GM12891 (cell line): ENCODE measurements around the gene RPP40.

Experiments used
- DNase-seq: peaks from one replicate; pipeline ENCODE4 v3.0.0; 2011; ENCODE audit warnings: low spot score; ENCODE audit not compliant: insufficient read length
- FAIRE-seq: peaks from 2 replicates; lab custom pipeline; 2011; peaks lifted over from hg19 to GRCh38; lab: Jason Lieb, UNC
- PAX5 ChIP-seq: IDR thresholded peaks from 2 replicates; pipeline ENCODE4 v1.6.1; 2011; ENCODE audit warnings: low read length, moderate library complexity, mild to moderate bottlenecking; ENCODE audit not compliant: insufficient read depth, severe bottlenecking
- POLR2A ChIP-seq: IDR thresholded peaks from 2 replicates; pipeline ENCODE4 v1.6.1; 2011; ENCODE audit warnings: low read depth, low read length, control low read depth
- POLR2AphosphoS5 ChIP-seq: IDR thresholded peaks from 2 replicates; pipeline ENCODE4 v1.6.1; 2011; ENCODE audit warnings: low read depth, low read length, control low read depth
- POU2F2 ChIP-seq: IDR thresholded peaks from 2 replicates; pipeline ENCODE4 v1.6.1; 2011; ENCODE audit warnings: low read depth, mild to moderate bottlenecking, control low read depth, low read length, moderate library complexity
- SPI1 ChIP-seq: IDR thresholded peaks from 2 replicates; pipeline ENCODE4 v1.6.1; 2011; ENCODE audit warnings: low read depth, low read length, control low read depth
- TAF1 ChIP-seq: IDR thresholded peaks from 2 replicates; pipeline ENCODE4 v1.6.1; 2011; ENCODE audit warnings: low read depth, low read length, control low read depth

RPP40 gene

DNA sequence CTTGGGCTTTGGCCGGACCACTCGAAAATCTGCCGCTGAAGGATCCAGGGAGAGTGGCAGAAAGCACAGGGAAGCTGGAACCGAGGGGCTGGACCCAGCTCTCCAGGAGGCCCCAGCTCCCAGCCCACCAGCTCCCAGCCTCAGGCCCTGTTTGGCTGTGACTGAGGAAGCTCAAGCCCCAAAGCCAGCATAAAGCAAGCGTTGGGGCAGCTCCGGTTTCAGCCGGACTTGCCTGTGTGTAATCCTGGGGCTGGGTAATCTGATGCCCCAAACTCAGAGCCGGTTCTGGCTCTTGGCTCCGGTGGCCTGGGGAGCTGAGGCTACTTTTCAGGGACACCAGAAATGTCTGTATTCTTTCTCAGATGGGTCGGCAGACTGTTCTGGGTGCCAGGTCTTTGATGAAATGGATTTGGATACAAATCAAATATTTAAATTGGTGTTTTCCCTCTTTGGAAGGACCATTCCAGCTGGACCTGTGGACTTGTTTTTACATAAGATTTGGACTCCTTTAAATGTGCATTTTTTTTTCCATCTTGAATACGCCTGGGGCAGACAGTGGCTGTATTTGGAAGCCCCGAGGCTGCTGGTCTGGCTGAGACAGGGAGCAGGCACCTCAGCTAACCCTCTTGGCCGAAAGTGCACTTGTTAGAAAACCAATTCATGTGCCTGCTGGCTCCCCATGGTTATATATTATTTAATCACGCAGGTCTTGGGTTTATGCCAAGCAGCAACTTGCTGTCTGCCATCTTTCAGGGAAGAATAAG lies 29.7 kb downstream of the RPP40 start:
- no peak for TF ChIP-seq POLR2A
- no peak for TF ChIP-seq TAF1
- no peak for TF ChIP-seq PAX5
- no peak for TF ChIP-seq SPI1
- no peak for TF ChIP-seq POLR2AphosphoS5

DNA sequence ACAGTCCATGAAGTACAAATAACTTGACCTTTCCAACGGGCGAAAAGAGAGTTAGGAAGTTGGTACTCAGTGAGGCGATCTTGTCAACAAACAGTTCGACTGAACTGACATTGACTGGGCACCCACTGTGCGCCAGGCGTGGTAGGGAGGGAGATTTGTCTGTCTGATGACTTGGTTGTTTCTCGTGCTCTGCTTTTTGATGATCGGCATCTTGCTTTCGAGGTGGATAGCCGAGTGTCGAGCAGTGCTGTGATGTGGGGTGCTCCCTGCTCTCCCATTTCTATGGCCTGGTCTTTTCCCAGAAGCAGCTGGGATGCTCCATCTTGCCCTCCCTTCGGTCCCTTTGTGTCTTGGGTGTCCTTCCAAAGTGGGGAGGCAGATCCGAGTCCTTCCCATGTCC lies 30.4 kb downstream of the RPP40 start:
- TF ChIP-seq POLR2A = no peak
- no peak for FAIRE-seq
- DNase-seq = no peak

More for the DNA sequence above, 29.7 kb downstream of the RPP40 start:
- DNase-seq (no peak), FAIRE-seq (no peak)

DNA sequence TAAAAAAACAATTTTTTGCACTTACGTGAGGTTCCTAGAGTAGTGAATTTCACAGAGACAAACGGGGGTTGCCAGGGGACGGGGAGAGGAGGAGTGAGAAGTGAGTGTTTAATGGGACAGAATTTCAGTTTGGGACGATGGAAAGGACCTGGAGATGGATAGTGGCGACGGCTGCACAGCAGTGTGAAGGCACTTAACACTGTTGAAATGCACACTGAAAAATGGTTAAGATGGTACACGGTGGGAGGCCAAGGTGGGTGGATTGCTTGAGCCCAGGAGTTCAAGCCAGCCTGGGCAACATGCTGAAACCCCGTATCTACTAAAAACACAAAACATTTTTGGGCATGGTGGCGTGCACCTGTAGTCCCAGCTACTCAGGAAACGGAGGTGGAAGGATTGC lies 31.4 kb downstream of the RPP40 start:
- TF ChIP-seq POU2F2 (no peak), PAX5 (no peak), TAF1 (no peak), POLR2A (no peak), SPI1 (no peak), POLR2AphosphoS5 (no peak)
- no peak for FAIRE-seq
- no peak for DNase-seq

DNA sequence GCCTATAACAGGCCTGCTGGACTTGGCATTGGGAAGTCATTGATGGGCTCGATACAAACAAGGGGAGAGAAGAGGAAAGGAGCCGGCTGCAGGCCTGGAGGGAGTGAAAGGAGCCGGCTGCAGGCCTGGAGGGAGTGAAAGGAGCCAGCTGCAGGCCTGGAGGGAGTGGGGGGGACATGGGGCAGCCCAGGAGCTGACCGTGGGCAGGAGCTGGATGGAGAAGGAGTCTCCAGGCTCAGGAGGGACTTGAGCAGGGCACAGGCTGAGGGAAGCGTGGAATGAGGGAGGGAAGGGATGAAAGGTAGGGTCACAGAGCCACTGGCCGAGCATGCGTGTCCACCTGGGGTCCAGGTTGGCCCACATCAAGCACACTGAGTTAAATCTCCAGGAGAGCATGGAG lies 32.0 kb downstream of the RPP40 start:
- TF ChIP-seq POLR2AphosphoS5 (no peak), TAF1 (no peak), POLR2A (no peak), PAX5 (no peak), POU2F2 (no peak), SPI1 (no peak)
- DNase-seq = no peak
- FAIRE-seq = no peak

DNA sequence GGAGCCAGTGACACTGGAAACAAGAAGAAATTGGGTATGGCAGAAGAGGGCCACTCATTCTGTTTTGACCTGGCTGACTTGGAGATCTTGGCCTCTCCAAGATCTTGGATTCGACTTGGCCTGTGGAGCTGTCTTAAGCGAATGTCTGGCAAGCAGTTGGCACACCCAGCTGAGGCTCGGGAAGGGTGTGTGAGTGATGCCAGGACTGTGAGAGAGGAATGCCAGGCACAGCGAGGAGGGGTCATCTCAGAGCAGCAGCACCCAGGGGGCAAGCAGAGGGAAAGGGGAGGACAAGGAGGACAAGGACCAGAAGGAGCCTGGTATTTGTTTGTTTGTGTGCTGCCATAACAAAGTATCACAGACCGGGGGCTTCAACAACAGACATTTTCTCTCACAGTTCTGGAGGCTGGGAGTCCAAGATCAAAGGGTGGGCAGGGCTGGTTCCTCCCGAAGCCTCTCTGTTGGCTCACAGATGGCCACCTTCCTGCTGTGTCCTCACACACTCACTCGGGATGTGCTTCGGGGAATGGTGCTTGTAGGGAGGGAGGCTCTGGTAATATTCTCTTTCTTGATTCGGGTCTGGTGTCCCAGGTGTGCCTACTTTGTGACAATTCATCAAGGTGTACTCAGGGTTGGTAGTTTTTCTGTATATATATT lies 33.0 kb downstream of the RPP40 start:
- no peak for DNase-seq
- TF ChIP-seq POU2F2 = no peak
- no peak for TF ChIP-seq POLR2AphosphoS5
- TF ChIP-seq POLR2A = no peak
- no peak for TF ChIP-seq SPI1
- TF ChIP-seq PAX5 = no peak
- no peak for TF ChIP-seq TAF1
- no peak for FAIRE-seq

DNA sequence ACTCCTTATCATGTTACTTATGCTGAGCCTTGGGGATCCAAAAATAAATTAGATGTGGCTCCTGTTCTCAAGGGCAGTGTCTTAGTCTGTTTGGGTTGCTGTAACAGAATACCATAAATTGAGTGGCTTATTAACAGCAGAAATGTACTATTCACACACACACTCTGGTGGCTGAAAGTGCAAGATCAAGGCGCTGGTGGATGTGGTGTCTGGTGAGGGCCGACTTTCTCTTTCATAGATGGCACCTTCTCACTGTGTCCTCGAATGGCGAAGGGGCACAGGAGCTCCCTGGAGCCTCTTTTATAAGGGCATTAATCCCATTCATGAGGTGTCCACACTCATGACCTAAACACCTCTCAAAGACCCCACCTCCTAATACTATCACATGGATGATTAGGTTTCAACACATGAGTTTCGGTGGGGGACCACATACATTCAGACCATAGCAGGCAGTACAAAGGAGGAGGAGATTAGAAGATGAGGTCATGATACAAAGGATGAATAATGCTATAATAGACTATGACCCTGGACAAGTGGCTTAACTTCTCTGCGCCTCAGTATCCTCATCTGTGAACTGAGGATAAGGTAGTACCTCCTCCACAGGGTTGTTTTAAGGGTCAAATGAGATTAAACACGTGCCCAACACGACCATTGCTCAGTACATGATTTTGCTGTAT lies 34.1 kb downstream of the RPP40 start:
- DNase-seq = no peak
- no peak for FAIRE-seq

DNA sequence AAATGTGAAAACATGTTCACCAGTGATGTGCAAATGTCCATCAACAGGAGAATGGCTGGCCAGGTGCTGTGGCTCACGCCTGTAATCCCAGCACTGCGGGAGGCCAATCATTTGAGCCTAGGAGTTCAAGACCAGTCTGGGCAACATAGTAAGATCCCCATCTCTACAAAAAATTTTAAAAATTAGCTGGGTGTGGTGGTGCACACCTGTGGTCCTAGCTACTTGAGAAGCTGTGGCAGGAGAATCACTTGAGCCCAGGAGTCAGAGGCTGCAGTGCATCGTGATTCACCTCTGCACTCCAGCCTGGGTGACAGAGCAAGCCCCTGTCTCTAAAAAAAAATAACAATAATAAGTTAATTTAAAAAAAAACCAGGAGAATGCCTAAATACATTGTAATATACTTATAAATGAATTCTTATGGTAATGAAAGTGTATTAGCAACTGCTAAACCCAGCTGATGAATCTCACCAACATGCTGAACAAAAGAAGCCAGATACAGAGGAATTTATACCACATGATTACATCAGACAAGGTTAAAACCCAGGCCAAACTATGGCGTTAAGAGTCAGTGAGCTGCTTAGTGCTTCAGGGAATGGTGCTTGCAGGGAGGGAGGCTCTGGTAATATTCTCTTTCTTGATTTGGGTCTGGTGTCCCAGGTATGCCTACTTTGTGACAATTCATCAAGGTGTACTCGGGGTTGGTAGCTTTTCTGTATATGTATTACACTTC lies 36.4 kb downstream of the RPP40 start:
- TF ChIP-seq POLR2A (no peak), SPI1 (no peak), TAF1 (no peak), POU2F2 (no peak), PAX5 (no peak), POLR2AphosphoS5 (no peak)
- FAIRE-seq (no peak), DNase-seq (no peak)

More for the DNA sequence above, 34.1 kb downstream of the RPP40 start:
- TF ChIP-seq POU2F2 = no peak
- no peak for TF ChIP-seq PAX5
- TF ChIP-seq POLR2A = no peak
- no peak for TF ChIP-seq TAF1
- no peak for TF ChIP-seq POLR2AphosphoS5
- TF ChIP-seq SPI1 = no peak

DNA sequence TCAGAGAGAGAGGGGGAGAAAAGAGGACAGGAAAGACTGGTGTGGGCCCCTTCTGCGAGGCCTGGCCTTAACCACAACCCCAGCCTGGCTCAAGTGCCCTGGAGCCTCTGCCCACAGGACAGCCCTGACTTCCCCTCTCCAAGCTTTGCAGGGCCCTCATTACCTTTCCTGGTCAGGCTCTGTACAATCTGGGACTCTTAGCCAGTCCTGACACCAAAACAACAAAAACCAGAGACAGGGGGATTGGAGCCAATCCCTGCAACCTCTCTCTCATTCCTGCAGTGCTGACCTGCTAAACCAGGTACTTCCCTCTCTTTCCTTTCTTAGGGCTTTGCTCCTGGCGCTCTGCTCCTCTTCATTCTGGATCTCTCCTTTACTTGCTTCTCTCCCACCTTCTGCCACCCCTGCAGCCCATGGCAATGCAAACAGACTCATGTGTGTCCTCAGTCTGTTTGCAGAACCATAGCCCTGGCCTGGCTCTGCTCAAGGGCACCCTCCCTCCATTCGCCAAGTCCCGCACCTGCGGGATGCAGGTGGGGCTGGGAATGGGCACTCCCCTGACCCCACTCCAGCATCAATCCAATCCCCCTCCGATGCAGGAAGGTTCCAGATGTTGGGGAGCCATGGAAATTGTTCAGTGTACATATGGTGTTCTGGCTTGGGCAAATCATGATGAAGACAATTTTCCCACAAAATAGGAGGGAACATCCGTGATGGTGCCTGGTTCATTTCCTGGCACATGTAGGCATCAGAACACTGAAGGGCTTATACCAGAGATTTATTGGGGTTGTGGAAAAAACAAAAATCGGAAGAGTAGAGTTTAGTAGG lies 38.1 kb downstream of the RPP40 start:
- DNase-seq (no peak), FAIRE-seq (no peak)
- TF ChIP-seq POU2F2 = no peak
- TF ChIP-seq SPI1 = no peak
- no peak for TF ChIP-seq POLR2A
- TF ChIP-seq TAF1 = no peak
- TF ChIP-seq POLR2AphosphoS5 = no peak
- no peak for TF ChIP-seq PAX5
